ENCODE results near the gene LAG3. TPM values are rescaled to one million over a fixed set of nuclear protein-coding genes. Genes with fewer than 3 reads are reported as not detected.

Gene LAG3
- total and polyA plus RNA-seq, 2 experiments from 2014 or later = 3.7 to 4.7 TPM

DNA sequence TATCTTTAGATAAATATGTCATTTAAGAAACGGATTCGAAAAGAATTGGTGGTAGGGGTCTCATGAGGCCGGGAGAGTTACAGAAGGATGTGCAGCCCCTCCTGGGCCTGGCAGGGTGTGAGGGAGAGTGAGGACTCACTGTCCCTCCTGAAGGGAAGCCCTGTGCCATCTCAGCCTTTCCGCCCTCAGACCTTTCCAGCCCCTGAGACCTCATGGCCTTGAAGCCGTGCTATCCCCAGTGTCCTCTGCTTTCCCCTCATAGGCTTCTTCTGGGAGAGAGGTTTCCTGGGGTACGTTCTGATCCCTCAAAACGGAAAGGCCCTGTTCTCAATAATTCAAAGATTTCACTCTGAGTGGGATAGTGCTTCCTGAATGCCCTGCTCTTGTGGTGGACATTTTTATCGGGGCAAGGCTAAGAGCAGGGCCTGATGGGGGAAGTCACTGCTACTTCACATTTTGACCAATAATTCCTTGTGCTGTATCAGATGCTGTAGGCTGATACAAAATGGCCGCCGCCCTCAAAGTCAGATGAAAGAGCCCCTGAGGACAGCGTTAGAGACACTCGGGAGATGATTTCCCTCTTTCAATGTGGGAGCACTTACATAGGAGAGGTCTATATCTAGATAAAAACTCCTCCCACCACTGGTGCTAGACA is 18.3 kb downstream of the LAG3 start:
- Histone ChIP-seq H3K27me3 (ENCODE audit: insufficient read depth) (no peaks in the 10 kb centered on the region), H3F3A (replicated peaks; ENCODE audit: low read depth) (no peaks in the 10 kb centered on the region), H3K36me3 (ENCODE audit: insufficient read depth) (no peaks in the 10 kb centered on the region), H3K4me2 (no peak overlapping the region), H3K4me3 (no peak overlapping the region), H3K79me2 (replicated peaks; ENCODE audit: insufficient read depth) (no peaks in the 10 kb centered on the region), H3K9me2 (ENCODE audit: insufficient read depth) (no peaks in the 10 kb centered on the region), H2AFZ (no peak overlapping the region; the same call in 1 of the 2 replicates), H3K27ac (ENCODE audit: low read depth) (no peak overlapping the region), H3K4me1 (ENCODE audit: insufficient read depth) (peaks cover 22% of the 10 kb centered on the region), H4K20me1 (replicated peaks; ENCODE audit: insufficient read depth) (no peaks in the 10 kb centered on the region)
- TF ChIP-seq, protein P1, sequence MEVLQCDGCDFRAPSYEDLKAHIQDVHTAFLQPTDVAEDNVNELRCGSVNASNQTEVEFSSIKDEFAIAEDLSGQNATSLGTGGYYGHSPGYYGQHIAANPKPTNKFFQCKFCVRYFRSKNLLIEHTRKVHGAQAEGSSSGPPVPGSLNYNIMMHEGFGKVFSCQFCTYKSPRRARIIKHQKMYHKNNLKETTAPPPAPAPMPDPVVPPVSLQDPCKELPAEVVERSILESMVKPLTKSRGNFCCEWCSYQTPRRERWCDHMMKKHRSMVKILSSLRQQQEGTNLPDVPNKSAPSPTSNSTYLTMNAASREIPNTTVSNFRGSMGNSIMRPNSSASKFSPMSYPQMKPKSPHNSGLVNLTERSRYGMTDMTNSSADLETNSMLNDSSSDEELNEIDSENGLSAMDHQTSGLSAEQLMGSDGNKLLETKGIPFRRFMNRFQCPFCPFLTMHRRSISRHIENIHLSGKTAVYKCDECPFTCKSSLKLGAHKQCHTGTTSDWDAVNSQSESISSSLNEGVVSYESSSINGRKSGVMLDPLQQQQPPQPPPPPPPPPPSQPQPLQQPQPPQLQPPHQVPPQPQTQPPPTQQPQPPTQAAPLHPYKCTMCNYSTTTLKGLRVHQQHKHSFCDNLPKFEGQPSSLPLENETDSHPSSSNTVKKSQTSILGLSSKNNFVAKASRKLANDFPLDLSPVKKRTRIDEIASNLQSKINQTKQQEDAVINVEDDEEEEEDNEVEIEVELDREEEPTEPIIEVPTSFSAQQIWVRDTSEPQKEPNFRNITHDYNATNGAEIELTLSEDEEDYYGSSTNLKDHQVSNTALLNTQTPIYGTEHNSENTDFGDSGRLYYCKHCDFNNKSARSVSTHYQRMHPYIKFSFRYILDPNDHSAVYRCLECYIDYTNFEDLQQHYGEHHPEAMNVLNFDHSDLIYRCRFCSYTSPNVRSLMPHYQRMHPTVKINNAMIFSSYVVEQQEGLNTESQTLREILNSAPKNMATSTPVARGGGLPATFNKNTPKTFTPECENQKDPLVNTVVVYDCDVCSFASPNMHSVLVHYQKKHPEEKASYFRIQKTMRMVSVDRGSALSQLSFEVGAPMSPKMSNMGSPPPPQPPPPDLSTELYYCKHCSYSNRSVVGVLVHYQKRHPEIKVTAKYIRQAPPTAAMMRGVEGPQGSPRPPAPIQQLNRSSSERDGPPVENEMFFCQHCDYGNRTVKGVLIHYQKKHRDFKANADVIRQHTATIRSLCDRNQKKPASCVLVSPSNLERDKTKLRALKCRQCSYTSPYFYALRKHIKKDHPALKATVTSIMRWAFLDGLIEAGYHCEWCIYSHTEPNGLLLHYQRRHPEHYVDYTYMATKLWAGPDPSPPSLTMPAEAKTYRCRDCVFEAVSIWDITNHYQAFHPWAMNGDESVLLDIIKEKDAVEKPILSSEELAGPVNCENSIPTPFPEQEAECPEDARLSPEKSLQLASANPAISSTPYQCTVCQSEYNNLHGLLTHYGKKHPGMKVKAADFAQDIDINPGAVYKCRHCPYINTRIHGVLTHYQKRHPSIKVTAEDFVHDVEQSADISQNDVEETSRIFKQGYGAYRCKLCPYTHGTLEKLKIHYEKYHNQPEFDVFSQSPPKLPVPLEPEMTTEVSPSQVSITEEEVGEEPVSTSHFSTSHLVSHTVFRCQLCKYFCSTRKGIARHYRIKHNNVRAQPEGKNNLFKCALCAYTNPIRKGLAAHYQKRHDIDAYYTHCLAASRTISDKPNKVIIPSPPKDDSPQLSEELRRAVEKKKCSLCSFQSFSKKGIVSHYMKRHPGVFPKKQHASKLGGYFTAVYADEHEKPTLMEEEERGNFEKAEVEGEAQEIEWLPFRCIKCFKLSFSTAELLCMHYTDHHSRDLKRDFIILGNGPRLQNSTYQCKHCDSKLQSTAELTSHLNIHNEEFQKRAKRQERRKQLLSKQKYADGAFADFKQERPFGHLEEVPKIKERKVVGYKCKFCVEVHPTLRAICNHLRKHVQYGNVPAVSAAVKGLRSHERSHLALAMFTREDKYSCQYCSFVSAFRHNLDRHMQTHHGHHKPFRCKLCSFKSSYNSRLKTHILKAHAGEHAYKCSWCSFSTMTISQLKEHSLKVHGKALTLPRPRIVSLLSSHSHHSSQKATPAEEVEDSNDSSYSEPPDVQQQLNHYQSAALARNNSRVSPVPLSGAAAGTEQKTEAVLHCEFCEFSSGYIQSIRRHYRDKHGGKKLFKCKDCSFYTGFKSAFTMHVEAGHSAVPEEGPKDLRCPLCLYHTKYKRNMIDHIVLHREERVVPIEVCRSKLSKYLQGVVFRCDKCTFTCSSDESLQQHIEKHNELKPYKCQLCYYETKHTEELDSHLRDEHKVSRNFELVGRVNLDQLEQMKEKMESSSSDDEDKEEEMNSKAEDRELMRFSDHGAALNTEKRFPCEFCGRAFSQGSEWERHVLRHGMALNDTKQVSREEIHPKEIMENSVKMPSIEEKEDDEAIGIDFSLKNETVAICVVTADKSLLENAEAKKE (CRISPR knock-in tag; IDR thresholded peaks at IDR 0.05) = no peak
- Mint-ChIP-seq H3K9me3 (no peaks in the 10 kb centered on the region), H3K36me3 (ENCODE audit: low read depth) (no peaks in the 10 kb centered on the region; the same call in 2 of the 3 replicates), H3K27me3 (ENCODE audit: insufficient read depth, low read depth, poor library complexity) (peaks cover 12% of the 10 kb centered on the region), H3K27ac (no peak overlapping the region), H3K4me3 (no peak overlapping the region), H3K4me1 (peaks cover 29% of the 10 kb centered on the region)
- DNase-seq (ENCODE audit: low spot score) (no peak), ATAC-seq (no peak)

DNA sequence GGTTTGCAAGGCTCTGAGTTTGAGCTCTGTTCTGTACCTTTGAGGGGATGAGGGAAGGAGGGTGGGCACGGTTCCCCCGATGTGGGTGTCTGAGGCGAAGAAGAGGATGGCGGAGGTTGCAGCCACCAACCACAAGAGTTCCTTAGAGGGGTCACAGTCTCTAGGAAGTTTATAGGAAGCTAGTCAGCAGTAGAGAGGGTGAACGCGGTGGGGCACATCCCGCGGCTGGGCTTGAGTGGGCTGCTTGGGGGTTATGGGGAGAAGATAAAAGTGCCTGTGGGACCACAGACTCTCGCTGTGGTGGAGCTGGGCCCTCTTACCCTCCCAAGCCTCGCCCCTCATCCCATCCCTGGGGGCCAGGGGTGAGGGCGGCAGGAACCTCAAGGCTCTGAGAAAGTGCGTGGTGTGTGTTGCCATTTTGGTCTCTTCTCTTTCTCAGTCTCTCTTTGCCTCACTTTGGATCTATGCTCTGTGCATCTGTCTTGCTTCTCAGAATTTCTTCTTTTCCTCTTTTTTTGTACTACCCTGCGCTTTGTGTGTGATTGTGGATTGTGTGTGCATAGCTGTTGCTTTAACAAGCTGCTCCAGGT is 19.7 kb downstream of the LAG3 start:
- no peaks in the 10 kb centered on the region; the same call in 2 of the 3 replicates for H3K36me3 Mint-ChIP-seq (ENCODE audit: low read depth)
- H3K4me3 ChIP-seq = no peak overlapping the region
- H3F3A ChIP-seq (replicated peaks; ENCODE audit: low read depth) = no peaks in the 10 kb centered on the region
- DNase-seq (ENCODE audit: low spot score) = no peak
- no peak overlapping the region for H3K4me2 ChIP-seq
- H3K4me1 ChIP-seq (ENCODE audit: insufficient read depth) = peaks cover 14% of the 10 kb centered on the region
- H3K79me2 ChIP-seq (replicated peaks; ENCODE audit: insufficient read depth) = no peaks in the 10 kb centered on the region
- no peak overlapping the region for H3K4me3 Mint-ChIP-seq
- H3K27me3 Mint-ChIP-seq (ENCODE audit: insufficient read depth, low read depth, poor library complexity) = peaks cover 18% of the 10 kb centered on the region
- H3K36me3 ChIP-seq (ENCODE audit: insufficient read depth) = no peaks in the 10 kb centered on the region
- no peak overlapping the region for H3K27ac ChIP-seq (ENCODE audit: low read depth)
- H2AFZ ChIP-seq = peak overlapping the region; percentile 78; the same call in 1 of the 2 replicates
- no peaks in the 10 kb centered on the region for H3K9me3 Mint-ChIP-seq
- ATAC-seq = no peak
- no peaks in the 10 kb centered on the region for H4K20me1 ChIP-seq (replicated peaks; ENCODE audit: insufficient read depth)
- H3K4me1 Mint-ChIP-seq = peaks cover 23% of the 10 kb centered on the region
- no peak overlapping the region for H3K27ac Mint-ChIP-seq
- H3K27me3 ChIP-seq (ENCODE audit: insufficient read depth) = no peaks in the 10 kb centered on the region
- no peaks in the 10 kb centered on the region for H3K9me2 ChIP-seq (ENCODE audit: insufficient read depth)
- TF ChIP-seq ZNF331 (CRISPR knock-in tag; IDR thresholded peaks at IDR 0.05; ENCODE audit: low read depth) (no peak), NANOG (IDR thresholded peaks at IDR 0.05; ENCODE audit: borderline replicate concordance) (no peak), EZH2phosphoT487 (IDR thresholded peaks at IDR 0.05; ENCODE audit: unreplicated experiment) (no peak), CREB1 (CRISPR knock-in tag; IDR thresholded peaks at IDR 0.05; ENCODE audit: low read depth) (no peak), ZNF114 (CRISPR knock-in tag; IDR thresholded peaks at IDR 0.05) (no peak), JUNB (IDR thresholded peaks at IDR 0.05; ENCODE audit: unreplicated experiment) (no peak)
- TF ChIP-seq, protein P2, sequence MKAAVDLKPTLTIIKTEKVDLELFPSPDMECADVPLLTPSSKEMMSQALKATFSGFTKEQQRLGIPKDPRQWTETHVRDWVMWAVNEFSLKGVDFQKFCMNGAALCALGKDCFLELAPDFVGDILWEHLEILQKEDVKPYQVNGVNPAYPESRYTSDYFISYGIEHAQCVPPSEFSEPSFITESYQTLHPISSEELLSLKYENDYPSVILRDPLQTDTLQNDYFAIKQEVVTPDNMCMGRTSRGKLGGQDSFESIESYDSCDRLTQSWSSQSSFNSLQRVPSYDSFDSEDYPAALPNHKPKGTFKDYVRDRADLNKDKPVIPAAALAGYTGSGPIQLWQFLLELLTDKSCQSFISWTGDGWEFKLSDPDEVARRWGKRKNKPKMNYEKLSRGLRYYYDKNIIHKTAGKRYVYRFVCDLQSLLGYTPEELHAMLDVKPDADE (IDR thresholded peaks at IDR 0.05) = no peak
